Brain pericyte (primary cell): Measurements from ENCODE around the gene XRCC4.
"Not testable (repeated sequence)": the region's sequence is repeated elsewhere in the genome, so short reads cannot be mapped to it uniquely, and the experiment has no call there.

Experiments
- DNase-seq: peaks from one replicate; pipeline ENCODE4 v3.0.0-alpha.2; 2012; ENCODE audit warnings: low read depth, low spot score

XRCC4 gene

DNA sequence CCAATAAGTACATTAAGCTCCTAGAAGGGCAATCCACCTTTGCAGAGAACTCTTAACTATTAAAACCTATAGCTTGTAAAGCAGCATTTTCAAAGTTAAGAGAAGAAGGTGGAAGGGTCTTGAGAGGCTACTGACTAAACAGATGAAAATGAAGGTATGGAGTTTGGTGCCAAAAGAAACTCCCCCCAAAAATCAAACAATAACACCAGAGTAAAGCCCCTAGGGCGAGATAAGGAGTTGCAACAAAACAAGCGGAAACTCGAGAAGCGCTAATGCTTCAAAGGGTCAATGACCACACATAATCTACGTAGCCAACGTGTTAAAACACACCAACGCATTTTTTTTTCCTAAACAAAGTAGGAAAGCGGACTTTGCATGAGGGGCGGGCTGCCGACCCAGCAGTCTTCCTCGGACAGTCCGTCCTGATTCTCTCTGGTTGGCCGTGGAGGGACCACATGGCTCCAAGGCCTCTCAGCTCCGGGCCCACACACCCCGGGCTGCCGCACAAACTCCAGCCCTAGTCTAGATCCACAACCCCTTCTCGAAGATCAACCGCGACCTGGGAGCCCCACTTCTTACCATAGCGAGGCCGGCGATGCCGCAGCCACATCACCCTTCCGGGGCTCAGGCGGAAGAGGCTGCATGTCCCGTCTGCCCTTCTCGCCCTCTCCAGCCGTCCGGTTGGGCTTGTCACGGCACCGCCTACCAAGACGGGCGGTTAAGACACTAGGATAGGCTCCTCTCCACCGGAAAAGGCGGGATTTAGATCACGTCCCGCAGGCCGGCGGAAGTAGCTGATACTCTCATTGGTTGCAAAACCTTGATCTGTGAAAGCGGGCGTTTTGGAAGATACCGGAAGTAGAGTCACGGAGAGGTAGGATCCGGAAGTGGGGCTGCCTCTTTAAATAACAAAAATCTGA lies at the start of gene XRCC4, which contains the start of gene TMEM167A:
Gene XRCC4, plus strand, starts transcription at position 806 of the 920 bp plus-strand sequence. CDS start 27,373 bp downstream, outside the sequence.
Gene TMEM167A, minus strand, starts transcription at position 653 of the 920 bp plus-strand sequence. Its CDS starts 71 bp downstream, at position 582.
- DNase-seq: peak; percentile 93

DNA sequence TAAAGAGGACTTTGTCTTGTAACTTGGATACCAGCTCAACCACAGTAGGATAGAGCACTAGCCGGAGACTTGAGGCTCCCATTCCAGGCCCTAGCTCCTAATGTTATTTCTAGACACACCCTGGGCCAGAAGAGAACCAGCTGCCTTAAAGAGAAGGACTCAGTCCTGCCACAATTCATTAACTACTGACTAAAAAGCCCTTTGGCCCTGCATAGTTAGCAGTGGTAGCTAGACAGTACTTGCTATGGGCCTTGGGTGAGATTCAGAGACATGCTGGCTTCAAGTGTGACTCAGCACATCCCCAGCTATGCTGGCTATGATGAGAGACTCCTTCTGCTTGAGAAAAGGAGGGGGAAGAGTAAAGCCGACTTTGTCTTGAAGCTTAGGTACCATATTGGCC lies 47.4 kb upstream of the XRCC4 start:
- DNase-seq: no peak

DNA sequence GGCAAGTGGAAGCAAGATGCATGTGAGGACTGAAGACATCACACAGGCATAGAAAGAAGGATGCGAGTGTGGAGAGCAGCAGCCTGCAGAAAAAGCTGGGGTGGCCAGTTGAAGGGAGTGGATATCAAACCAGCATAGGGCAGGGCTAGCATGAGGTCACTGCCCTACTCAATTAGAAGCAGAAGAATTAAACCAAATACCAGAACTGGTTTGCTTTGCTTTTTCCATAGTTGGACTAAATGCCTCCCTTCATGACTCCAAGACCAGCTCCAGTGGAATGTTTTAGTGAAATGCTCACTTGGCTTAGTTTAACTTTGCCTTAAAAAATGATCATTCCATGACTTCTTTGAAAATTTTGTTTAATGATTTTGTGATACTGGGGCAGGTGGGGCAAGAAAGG lies 46.0 kb upstream of the XRCC4 start:
- no peak for DNase-seq

DNA sequence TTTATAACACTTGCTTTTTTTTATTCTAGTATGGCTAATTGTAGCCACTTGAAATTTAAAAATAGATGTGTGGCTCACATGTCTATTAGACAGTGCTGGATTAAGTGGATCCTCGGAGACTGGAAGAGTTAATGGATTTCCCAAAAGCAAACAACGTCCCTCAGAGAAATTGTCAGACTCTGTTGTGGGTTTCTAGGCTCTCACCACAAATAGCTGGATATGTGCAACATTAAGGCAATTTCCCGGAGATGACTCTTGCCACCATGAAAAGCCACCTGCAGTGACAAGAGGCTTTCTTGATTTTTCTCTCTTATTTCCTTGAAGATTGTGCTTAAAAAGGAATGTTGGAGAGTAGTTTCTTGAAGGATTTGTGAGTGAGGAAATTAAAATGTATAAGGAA lies 43.3 kb upstream of the XRCC4 start:
- no peak for DNase-seq

DNA sequence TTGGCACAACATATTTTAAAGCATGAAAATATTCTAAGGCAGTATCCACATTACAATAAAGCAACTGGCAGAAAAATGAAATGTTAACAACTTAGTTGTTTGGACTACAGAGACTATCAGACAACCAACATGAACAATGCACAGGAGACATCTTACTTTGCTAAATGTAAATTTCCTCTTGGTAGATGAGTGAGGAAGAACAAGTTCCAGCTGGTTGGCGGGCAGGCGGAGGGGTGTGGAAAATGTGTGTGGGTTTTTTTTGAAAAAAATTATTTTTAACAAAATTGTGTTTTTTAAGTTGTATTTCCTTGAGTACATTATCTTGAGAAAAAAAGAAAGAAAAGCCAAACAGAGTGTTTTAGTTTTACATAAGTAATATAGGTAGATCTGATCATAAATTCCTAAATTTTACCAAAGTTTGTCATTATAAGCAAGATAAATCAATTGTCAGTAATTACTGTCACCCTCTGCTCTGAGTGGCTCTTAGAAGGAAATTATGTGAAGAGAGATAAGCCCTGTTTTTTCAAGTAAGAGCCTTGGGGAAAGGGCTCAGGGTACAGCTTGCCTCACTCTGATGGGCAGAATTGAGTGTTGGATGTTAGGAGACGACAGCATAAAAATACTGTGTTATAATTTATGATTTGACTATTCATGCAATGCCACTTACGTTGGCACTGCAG lies 42.7 kb upstream of the XRCC4 start:
- DNase-seq: no peak

DNA sequence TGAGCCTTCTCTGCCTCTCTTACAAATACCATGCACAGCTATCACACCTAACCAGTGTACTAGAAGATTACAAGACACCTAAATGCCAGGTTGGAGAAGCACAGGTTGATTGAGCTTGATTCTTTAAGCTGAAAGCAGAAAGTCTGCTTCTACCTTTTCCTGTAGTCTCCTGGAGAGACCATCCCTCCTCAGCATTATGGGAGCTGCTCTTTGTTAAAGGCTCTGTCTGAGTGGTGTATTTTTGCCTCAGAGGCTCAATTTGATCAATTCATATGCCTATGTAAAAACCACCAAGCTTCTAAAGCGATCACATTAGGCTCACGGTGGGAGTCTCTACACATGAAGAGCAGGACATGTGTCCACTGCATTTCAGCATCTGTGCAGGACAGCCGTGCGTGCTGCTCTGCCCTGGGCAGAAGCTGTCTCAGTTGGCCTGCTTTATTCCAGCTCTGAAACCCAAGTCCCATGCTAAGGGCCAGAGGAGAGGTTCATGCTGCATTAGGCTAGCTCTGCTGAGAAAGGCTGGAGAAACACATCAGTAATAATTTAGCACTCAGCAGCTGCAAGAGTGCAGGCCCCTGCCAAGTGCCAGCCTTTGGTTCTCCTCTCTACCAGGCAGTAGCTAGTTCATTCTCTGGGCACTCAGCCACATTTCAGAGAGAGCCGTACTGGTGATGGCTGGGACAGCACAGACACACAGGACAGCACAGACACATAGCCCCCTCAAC lies 41.8 kb upstream of the XRCC4 start:
- DNase-seq: no peak

DNA sequence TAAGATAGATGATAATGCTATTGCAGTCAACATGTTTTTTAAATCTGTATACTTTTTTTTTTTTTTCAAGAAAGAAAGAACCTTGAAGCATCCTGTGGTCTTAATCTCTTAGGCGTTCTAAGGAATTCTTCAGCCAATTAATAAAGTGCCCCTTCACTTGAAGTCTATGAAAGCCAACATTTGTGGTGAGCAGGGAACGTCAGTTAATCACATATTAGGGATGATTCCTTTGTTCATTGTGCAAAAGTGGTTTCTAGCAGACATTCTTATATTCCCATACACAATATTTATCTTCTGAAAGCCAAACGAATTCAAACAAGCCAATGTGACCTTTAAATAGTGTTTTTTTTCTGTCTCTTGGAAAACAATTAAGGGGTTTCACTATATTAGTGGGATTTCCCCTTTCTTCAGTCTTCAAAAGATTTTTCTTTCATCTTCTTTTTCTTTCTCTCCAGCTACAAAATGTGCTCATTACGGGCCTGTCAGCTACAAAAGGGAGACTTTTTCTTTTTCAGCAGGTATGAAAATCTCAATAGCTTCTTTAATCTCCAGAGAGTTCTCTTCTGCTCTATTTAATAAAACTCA lies 40.3 kb upstream of the XRCC4 start:
- DNase-seq: no peak

DNA sequence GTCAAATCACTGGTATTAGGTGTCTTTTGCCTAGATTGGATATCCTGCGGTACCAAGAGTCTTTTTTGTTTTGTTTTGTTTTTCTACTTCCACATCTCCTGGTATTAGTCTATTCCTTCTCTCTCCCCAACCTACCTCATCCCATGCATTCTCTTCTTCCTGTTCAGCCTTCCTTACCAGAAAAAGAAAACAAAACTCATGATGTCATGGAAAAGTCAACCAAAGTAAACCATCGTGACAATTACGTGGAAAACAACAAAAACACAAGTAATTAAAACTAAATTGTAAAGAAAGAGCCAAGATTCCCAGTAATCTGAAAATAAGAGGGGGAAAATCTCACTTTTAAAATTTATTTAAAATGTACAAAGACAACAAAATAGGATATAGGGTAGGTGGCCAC lies 38.4 kb upstream of the XRCC4 start:
- DNase-seq: no peak

DNA sequence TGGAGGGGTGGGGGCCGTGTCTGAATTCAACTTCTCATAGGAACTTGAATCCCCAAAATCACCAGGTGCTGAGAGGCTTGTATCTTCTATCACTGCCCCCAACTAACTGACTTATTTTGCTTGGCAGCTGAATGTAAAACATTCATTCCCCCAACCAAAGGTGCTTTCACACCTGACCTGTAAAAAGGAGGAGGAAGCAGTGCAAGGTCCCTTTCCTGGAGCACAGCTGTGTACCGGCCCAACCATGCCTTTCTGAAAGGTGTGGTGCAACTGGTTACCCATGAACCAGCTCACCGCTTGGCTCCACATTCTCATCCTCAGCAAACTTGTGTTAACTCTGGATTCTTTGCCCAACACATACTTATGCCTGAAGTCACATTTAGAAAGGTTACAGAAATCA lies 34.8 kb upstream of the XRCC4 start:
- DNase-seq: no peak

DNA sequence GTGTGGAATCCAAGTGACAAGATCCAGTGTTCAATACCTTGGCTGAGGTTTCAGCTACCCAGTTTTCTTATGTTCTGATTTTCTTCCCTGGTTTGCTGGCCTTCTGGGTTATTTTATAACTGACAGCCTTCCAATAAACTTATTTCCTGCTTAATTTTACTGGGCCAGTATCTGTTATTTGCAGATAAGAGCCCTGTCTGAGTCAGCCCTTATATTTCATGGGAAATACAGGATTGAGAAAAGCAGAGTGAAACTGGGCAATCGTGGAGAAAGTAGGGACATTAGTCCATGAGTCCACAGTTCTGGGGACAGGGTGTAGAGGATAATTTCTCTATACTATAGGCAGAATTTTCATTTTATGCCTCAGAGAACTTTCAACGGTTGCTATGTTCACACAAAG lies 32.4 kb upstream of the XRCC4 start:
- DNase-seq: no peak

DNA sequence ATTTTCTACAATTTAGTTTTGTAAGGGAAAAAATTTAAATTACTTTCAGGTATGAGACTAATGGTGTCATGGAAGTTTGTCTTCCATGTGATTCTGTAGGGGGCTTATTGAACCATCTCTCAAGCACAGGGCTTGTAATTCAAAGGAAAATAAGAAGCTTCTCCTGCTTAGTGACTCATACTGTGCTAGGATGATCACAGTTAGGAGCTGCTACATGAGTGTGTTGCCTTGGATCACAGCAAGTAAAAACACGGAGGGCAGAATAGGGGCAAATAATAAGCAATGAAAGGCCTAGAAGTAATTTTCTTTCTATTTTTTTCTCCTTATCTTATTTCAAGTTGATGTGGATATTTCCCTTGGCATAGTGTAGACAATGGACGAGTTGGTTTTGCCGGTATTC lies 29.1 kb upstream of the XRCC4 start:
- DNase-seq: peak; percentile 5

DNA sequence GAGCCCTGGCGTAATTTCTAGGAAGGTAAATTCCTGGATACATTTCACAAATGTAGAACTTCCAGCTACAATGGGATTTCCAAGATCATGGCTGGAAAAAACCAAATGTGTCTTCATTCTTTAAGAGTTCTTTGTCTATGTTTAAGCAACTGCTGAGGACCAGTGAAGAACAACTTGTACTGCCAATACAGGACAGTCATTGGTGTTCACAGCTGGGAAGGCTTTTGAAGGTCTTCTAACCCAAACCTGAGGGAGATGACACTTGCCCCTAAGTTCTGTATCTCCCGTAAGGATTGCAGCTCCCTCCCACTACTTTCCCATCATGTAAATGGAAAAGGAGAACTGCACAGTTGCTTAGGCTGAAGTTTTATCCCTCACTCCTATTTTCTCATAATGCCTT lies 28.5 kb upstream of the XRCC4 start:
- no peak for DNase-seq

DNA sequence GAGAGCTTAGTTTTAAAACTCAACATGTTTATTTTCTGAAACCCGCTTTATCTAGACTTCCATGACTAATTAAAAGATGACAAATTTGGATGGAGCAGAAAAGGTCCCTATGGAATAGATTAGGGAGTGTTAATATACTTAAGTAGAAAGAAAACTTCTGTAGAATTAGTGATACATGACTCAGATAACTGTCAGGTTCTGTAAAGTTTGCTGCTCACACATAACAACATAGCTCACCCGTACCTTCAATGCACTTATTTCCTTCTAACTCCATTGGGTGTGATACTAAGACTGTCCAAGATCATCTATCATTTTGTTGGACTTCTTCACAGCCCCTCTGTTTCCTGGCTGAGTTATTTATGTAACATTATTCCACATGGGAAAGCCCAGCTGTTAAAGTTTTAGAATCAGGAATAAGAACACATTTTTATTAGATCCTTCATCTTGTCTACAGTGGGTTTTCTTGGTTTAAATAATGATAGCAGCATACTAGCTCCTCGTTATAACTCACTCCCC lies 27.9 kb upstream of the XRCC4 start:
- no peak for DNase-seq

DNA sequence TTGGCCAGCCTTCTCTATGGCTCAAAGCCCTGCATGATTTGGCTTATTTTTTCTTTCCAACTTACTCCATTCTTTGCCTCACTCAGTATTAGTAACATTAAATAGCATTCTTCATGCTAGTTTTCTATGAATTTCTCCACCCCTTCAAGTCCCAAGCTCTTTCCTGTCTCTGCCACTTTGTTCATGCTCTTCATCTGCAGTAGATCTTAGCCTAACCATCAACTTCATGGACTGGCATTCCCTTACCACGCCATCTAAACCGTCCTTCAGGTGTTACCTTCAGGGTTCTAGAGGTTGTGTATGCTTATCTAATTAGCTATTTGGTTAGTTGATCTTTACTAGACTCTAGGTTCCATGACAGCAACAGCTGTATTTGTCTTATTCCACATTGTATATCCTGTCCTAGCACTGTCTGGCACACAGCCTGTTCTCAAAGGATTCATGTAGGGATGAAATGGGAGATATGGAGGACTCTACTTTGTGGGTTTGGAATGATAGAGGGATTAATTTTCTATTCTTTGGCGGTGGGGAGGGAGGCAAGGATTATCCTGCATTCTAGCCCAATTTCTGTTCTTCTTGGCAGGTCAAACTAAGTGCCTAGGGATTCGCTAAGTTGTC lies 26.5 kb upstream of the XRCC4 start:
- no peak for DNase-seq

DNA sequence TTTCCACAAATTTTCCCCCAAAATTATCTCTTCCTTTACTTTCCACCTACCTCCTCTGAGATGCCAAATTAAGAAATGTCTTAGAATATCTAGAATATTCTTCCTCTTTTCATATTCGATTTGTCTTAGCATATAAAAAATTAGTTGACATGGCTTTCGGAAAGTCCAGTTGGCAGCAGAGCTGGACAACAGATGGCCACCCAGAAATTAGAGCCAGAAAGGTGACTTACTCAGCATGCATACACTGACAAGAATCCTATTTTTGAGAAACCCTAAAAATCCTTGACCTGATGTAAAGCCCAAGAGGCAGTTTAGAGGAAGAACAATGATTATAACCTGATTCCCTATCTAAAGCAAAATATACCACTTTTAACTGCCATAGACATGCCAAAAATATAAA lies 22.2 kb upstream of the XRCC4 start:
- no peak for DNase-seq

DNA sequence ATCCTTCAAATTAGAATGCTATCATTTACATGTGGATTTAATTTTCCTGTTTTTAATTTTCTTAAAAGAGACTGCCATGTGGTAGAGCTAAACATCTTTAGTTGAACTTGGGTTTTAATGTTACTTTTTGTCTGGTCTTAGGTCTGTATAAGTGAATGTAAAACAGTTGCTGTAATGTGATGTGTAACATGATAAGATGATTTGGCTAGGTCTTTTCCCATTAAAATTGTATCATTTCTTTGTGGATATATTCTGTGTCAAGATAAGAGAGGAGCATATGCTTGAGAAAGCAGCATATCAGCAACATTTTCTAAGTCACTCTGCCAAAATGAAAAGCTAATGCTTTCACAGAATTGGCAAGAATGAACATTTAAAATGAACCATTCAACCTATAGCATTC lies 18.6 kb upstream of the XRCC4 start:
- no peak for DNase-seq

DNA sequence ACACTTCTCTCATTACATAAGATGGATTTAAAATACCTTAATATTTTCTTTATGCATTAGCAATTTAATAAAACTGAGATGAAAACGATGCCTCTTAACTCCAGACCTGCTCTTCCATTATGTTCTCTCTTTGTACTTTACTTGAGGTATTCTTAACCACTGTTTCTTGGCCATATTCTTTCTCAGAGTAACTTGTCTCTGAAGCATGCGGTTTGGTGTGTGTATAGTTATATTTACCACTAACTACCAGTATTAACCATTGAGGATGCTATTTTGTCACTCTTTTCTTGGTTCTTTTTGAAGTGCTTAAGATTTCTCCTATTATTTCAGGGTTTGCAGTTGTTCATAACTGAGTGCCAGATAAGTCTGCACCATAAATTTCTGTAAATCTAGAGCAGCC lies 18.0 kb upstream of the XRCC4 start:
- no peak for DNase-seq

DNA sequence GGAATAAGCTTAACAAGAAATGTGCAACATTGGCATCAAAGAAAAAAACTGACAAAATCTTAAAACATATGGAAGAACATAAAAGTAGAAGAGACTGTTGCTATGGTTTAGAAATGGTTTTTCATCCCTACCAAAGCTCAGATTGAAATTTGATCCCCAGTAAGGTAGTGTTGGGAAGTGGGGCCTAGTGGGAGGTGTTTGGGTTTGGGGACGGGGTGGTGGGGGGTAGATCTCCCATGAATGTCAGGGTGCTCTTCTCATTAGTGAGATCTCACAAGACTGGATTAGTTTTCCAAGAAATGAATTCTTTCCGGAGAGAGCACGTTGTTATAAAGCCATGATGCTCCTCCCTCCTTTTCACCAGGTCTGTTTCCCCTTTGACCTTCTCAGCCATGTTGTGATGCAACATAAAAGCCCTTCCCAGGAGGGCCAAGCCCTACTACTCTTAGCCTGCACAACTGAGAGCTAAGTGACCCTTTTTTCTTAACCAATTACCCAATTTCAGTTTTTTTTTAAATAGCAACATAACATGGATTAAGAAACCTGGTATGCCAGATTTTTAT lies 10.7 kb upstream of the XRCC4 start:
- no peak for DNase-seq

DNA sequence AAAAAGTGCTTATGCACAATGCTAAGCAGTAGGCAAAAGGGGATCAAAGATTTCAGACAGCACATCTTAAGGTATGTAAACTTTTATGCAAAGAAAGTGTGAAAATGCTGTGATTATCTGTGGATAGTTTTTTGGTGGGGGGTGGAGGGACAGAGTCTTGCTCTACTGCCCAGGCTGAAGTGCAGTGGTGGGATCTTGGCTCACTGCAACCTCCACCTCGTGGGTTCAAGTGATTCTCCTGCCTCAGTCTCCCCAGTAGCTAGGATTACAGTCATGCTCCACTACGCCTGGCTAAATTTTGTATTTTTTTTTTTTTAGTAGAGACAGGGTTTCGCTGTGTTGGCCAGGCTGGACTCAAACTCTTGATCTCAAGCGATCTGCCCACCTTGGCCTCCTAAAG lies 10.0 kb upstream of the XRCC4 start:
- not testable (repeated sequence) for DNase-seq

DNA sequence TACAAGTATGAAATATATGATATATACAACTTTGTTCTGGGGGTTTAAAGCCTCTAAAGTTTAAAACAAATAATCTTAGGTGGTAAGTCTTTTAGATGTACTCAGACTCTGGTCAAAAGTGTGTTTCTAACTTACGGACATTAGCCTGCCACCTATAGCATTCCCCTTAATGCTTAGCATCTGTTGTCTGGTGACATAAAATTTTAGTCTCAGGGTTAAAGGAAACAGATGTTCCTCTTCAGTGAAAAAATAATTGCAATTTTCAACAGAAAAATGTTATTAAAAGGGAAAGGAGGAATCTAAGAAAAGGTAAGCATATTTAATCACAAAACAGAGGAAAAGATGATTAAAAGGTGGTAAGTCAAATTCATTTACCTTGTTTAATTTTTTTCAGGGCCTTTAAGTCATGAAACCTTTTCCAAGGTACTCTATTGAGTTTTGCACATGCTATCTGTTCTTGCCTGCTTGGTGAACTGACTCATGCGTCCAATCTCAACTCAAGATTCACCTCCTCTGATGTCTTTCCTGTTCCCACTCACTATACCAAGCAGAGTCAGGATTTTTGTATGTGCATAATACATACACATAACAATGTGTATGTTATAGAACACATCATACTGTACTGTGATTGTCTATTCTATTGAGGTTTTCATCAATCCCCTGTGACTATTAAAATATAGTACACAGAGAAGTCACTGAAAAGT lies 8.1 kb upstream of the XRCC4 start:
- no peak for DNase-seq
